PFSK-1 (cell line): Measurements from ENCODE around the gene SLC39A8.

Experiments used
- FOXP2 ChIP-seq: optimal IDR thresholded peaks from 2 replicates; pipeline ENCODE3; 2011; ENCODE audit warnings: borderline replicate concordance, control low read depth, inconsistent platforms; ENCODE audit not compliant: insufficient read depth; ENCODE audit errors: extremely low read length, extremely low read depth
- POLR2AphosphoS5 ChIP-seq: IDR thresholded peaks from 2 replicates; pipeline ENCODE4 v1.6.1; 2012; ENCODE audit warnings: low read depth, mild to moderate bottlenecking, control low read depth, low read length, moderate library complexity
- REST ChIP-seq, 2 experiments: IDR thresholded peaks; 2 replicates each; pipeline versions ENCODE4 v1.6.1 to v1.8.0; 2011 to 2012; ENCODE audit warnings: low read depth in 2 of 2, low read length in 2 of 2, control low read depth in 1 of 2, inconsistent platforms in 1 of 2, mild to moderate bottlenecking in 1 of 2, moderate library complexity in 1 of 2; ENCODE audit not compliant: insufficient read depth in 1 of 2
- SIN3A ChIP-seq: IDR thresholded peaks from 2 replicates; pipeline ENCODE4 v1.6.1; 2012; ENCODE audit warnings: mild to moderate bottlenecking, low read length, moderate library complexity, borderline replicate concordance; ENCODE audit not compliant: insufficient read depth
- TAF1 ChIP-seq: IDR thresholded peaks from 2 replicates; pipeline ENCODE4 v1.6.1; 2012; ENCODE audit warnings: low read length, control low read depth, borderline replicate concordance; ENCODE audit not compliant: insufficient read depth

The SLC39A8 gene

GRCh38 chr4:102356562-102357202 is 11.4 kb upstream of the SLC39A8 start:
- TF ChIP-seq REST (IDR thresholded peaks at IDR 0.05; ENCODE audit: insufficient read depth in 1 of 2, low read depth in 2 of 2, low read length in 2 of 2), result no peak
- TF ChIP-seq FOXP2, result no peak
- TF ChIP-seq SIN3A, result no peak
- TF ChIP-seq TAF1, result no peak
- no peak for TF ChIP-seq POLR2AphosphoS5

- TF ChIP-seq FOXP2 (no peak), SIN3A (no peak), POLR2AphosphoS5 (no peak), TAF1 (no peak), REST (IDR thresholded peaks at IDR 0.05; ENCODE audit: insufficient read depth in 1 of 2, low read depth in 2 of 2, low read length in 2 of 2) (no peak)
Measured at GRCh38 chr4:102355748-102356147, 10.5 kb upstream of the SLC39A8 start.

GRCh38 chr4:102354671-102355454 is 9.6 kb upstream of the SLC39A8 start:
- TF ChIP-seq SIN3A (no peak), REST (IDR thresholded peaks at IDR 0.05; ENCODE audit: insufficient read depth in 1 of 2, low read depth in 2 of 2, low read length in 2 of 2) (no peak), POLR2AphosphoS5 (no peak), FOXP2 (no peak), TAF1 (no peak)

GRCh38 chr4:102352781-102353180 is 7.5 kb upstream of the SLC39A8 start:
- TF ChIP-seq TAF1 (no peak), REST (IDR thresholded peaks at IDR 0.05; ENCODE audit: insufficient read depth in 1 of 2, low read depth in 2 of 2, low read length in 2 of 2) (no peak), SIN3A (no peak), FOXP2 (no peak), POLR2AphosphoS5 (no peak)

- TF ChIP-seq FOXP2 (no peak), REST (IDR thresholded peaks at IDR 0.05; ENCODE audit: insufficient read depth in 1 of 2, low read depth in 2 of 2, low read length in 2 of 2) (no peak), TAF1 (no peak), POLR2AphosphoS5 (no peak), SIN3A (no peak)
Measured at GRCh38 chr4:102350634-102351033, 5.4 kb upstream of the SLC39A8 start.
